HepG2 (cell line): ENCODE measurements around the gene ZNF414. TPM values are rescaled to one million over a fixed set of nuclear protein-coding genes. Genes with fewer than 3 reads are reported as not detected.

Experiments used
- CBFB ChIP-seq: sonication (generic); formaldehyde crosslinking; IDR thresholded peaks from 2 replicates; pipeline ENCODE4 v1.4.0; 2020; ENCODE audit warnings: missing genetic modification reagents
- FOSL2 ChIP-seq: sonication (generic); formaldehyde crosslinking; IDR thresholded peaks from 2 replicates; pipeline ENCODE4 v1.4.0; 2020; ENCODE audit warnings: missing genetic modification reagents
- GFI1 ChIP-seq: sonication (generic); formaldehyde crosslinking; IDR thresholded peaks from 2 replicates; pipeline ENCODE4 v1.5.0; 2020; ENCODE audit warnings: missing genetic modification reagents, mild to moderate bottlenecking, borderline replicate concordance
- HMG20B ChIP-seq: conservative IDR thresholded peaks from 2 replicates; pipeline ENCODE4 v1.6.1; 2016; ENCODE audit warnings: missing genetic modification reagents, missing compliant biosample characterization
- IRF2 ChIP-seq: IDR thresholded peaks from 2 replicates; pipeline ENCODE4 v1.6.1; 2018; ENCODE audit warnings: missing genetic modification reagents, missing compliant biosample characterization
- JUN ChIP-seq: sonication (generic); formaldehyde crosslinking; IDR thresholded peaks from 2 replicates; pipeline ENCODE4 v1.4.0; 2020; ENCODE audit warnings: mild to moderate bottlenecking, missing genetic modification reagents
- REXO4 ChIP-seq: sonication (generic); formaldehyde crosslinking; IDR thresholded peaks from 2 replicates; pipeline ENCODE4 v1.8.0; 2022; ENCODE audit warnings: missing genetic modification reagents, mild to moderate bottlenecking, borderline replicate concordance
- SYNCRIP ChIP-seq: fragments of 200-400 bp; formaldehyde crosslinking; IDR thresholded peaks from 2 replicates; pipeline ENCODE4 v1.6.1; 2018; ENCODE audit warnings: mild to moderate bottlenecking, low read depth, low read length; ENCODE audit not compliant: insufficient read depth
- TBL1XR1 ChIP-seq: fragments of 150-350 bp; IDR thresholded peaks from 2 replicates; pipeline ENCODE4 v1.6.1; 2014; ENCODE audit warnings: borderline replicate concordance, low read length; ENCODE audit not compliant: partially characterized antibody
- TCF12 ChIP-seq, 2 experiments: fragments of 450-650 bp in 1 of 2; sonication (generic) in 1 of 2; formaldehyde crosslinking in 1 of 2; IDR thresholded peaks; 2 replicates each; pipeline versions ENCODE4 v1.6.1 to v1.8.0; 2017 to 2022; ENCODE audit warnings: antibody characterized with exemption in 1 of 2, mild to moderate bottlenecking in 1 of 2, missing genetic modification reagents in 1 of 2, moderate library complexity in 1 of 2
- ZMYM4 ChIP-seq: sonication (generic); formaldehyde crosslinking; IDR thresholded peaks from 2 replicates; pipeline ENCODE4 v1.8.1; 2023; ENCODE audit warnings: mild to moderate bottlenecking, missing genetic modification reagents
- ZNF12 ChIP-seq: sonication (generic); formaldehyde crosslinking; IDR thresholded peaks from 2 replicates; pipeline ENCODE4 v1.5.0; 2020; ENCODE audit warnings: missing genetic modification reagents
- ZNF205 ChIP-seq: IDR thresholded peaks from 2 replicates; pipeline ENCODE4 v1.6.1; 2018; ENCODE audit warnings: missing biosample characterization, missing genetic modification reagents
- ZNF232 ChIP-seq: sonication (generic); formaldehyde crosslinking; IDR thresholded peaks from 2 replicates; pipeline ENCODE4 v1.4.0; 2020; ENCODE audit warnings: missing genetic modification reagents, borderline replicate concordance
- ZNF253 ChIP-seq: sonication (generic); formaldehyde crosslinking; IDR thresholded peaks from 2 replicates; pipeline ENCODE4 v1.8.0; 2022; ENCODE audit warnings: mild to moderate bottlenecking, missing genetic modification reagents, borderline replicate concordance
- ZNF333 ChIP-seq: sonication (generic); formaldehyde crosslinking; IDR thresholded peaks from 2 replicates; pipeline ENCODE4 v1.4.0; 2020; ENCODE audit warnings: mild to moderate bottlenecking, missing genetic modification reagents, borderline replicate concordance
- ZNF563 ChIP-seq: sonication (generic); formaldehyde crosslinking; IDR thresholded peaks from 2 replicates; pipeline ENCODE4 v1.8.0; 2022; ENCODE audit warnings: mild to moderate bottlenecking, moderate library complexity, missing genetic modification reagents
- ZNF777 ChIP-seq: sonication (generic); formaldehyde crosslinking; IDR thresholded peaks from 2 replicates; pipeline ENCODE4 v1.4.0; 2020; ENCODE audit warnings: missing genetic modification reagents
- ZNF83 ChIP-seq: sonication (generic); formaldehyde crosslinking; IDR thresholded peaks from 2 replicates; pipeline ENCODE4 v1.4.0; 2020; ENCODE audit warnings: missing genetic modification reagents, mild to moderate bottlenecking, borderline replicate concordance
- polyA plus RNA-seq, 8 experiments: library from polyadenylated mRNA; depleted of rRNA in 3 of 8; stranded (reverse) in 7 of 8; unstranded in 1 of 8; fragments of >200 nt; fragmentation: Illumina TruSeq in 4 of 8; extraction: Trizol in 4 of 8; gene quantifications; 2 replicates each; pipeline versions ENCODE4 v1.2.1 to v1.2.3, GENCODE V29; 2011 to 2016; ENCODE audit warnings: low read depth in 4 of 8, missing spikeins in 1 of 8, mixed read lengths in 1 of 8; ENCODE audit not compliant: insufficient read depth in 1 of 8
- total RNA-seq, 5 experiments: library from RNA; depleted of rRNA; stranded (reverse); fragments of >200 nt; fragmentation: Illumina TruSeq; extraction: Trizol; gene quantifications; 2 replicates each; pipeline ENCODE4 v1.2.3, GENCODE V29; 2016; ENCODE audit warnings: low read depth in 1 of 5
- TF ChIP-seq, protein P1 (sequence below): sonication (generic); formaldehyde crosslinking; IDR thresholded peaks from 2 replicates; pipeline ENCODE4 v1.5.1; 2020; ENCODE audit warnings: mild to moderate bottlenecking, missing genetic modification reagents
- TF ChIP-seq, protein P2 (sequence below): sonication (generic); formaldehyde crosslinking; IDR thresholded peaks from 2 replicates; pipeline ENCODE4 v1.4.0; 2020; ENCODE audit warnings: missing genetic modification reagents
- TF ChIP-seq, protein P3 (sequence below): sonication (generic); formaldehyde crosslinking; IDR thresholded peaks from 2 replicates; pipeline ENCODE4 v1.5.0; 2020; ENCODE audit warnings: mild to moderate bottlenecking, missing genetic modification reagents
- TF ChIP-seq, protein P4 (sequence below): IDR thresholded peaks from 2 replicates; pipeline ENCODE4 v1.6.1; 2012; ENCODE audit warnings: inconsistent platforms
- TF ChIP-seq, protein P5 (sequence below): IDR thresholded peaks from 2 replicates; pipeline ENCODE4 v1.6.1; 2018; ENCODE audit warnings: missing genetic modification reagents, mild to moderate bottlenecking, missing compliant biosample characterization

ZNF414 gene
- total and polyA plus RNA-seq, 2 of the 13 experiments (the other 11 are each of a cell fraction or from before 2014, with no cell fraction given), result 2.5 to 4.0 TPM

DNA sequence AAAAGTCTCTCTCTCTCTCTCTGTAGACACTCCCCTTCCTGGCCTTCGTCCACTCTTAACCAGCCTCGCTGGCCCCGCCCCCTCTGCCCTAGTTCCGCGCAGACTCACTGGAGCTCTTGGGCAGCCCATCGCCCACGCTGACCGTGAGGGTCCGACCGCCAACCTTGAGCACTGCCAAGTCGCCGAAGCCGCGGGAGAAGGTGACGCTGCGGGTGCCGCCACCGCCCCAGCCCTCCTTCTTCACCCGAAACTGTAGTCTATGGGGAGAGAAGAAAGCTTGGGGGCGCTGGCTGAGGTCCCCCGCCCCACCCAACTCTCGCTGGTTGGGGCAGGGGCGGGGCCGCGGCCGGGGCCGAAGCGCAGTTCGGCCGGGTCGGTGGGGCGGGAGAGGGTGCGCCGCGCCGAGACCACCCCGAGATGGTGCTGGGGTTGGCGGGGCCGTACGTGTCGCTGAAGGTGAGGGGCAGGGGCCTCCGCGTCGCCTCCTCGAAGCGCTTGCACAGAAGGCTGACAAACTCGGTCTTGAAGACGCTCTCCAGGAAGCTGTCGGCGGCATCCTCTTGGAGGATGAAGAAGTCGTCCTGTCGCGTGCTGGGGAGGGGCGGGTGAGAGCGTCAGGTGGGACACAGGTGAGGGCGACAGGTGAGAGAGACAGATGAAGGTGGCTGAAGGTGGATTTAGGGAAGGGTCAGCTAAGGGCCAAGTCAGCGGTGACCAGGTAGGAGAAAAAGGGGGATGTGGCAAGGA lies 12.6 kb upstream of the ZNF414 start (continued):
- TF ChIP-seq, protein P1, sequence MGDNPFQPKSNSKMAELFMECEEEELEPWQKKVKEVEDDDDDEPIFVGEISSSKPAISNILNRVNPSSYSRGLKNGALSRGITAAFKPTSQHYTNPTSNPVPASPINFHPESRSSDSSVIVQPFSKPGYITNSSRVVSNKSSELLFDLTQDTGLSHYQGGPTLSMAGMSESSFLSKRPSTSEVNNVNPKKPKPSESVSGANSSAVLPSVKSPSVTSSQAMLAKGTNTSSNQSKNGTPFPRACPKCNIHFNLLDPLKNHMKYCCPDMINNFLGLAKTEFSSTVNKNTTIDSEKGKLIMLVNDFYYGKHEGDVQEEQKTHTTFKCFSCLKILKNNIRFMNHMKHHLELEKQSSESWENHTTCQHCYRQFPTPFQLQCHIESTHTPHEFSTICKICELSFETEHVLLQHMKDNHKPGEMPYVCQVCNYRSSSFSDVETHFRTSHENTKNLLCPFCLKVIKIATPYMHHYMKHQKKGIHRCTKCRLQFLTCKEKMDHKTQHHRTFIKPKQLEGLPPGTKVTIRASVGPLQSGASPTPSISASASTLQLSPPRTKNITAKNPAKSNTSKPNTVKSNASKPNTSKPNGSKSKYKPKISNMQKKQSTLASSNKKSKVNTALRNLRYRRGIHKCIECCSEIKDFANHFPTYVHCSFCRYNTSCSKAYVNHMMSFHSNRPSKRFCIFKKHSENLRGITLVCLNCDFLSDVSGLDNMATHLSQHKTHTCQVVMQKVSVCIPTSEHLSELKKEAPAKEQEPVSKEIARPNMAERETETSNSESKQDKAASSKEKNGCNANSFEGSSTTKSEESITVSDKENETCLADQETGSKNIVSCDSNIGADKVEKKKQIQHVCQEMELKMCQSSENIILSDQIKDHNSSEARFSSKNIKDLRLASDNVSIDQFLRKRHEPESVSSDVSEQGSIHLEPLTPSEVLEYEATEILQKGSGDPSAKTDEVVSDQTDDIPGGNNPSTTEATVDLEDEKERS (CRISPR knock-in tag), result no peak
- TF ChIP-seq ZNF253 (CRISPR knock-in tag) (peak; percentile 21; the same call in 1 of the 2 replicates), HMG20B (CRISPR knock-in tag) (no peak), JUN (CRISPR knock-in tag) (no peak), ZNF205 (no peak), ZNF563 (no peak), CBFB (CRISPR knock-in tag) (no peak), FOSL2 (CRISPR knock-in tag) (no peak), GFI1 (no peak), SYNCRIP (no peak), ZNF83 (CRISPR knock-in tag) (no peak), ZMYM4 (CRISPR knock-in tag) (peak; percentile 26; the same call in 1 of the 2 replicates), TCF12 (IDR thresholded peaks at IDR 0.05) (no peak), TCF12 (CRISPR knock-in tag; IDR thresholded peaks at IDR 0.05) (no peak), ZNF12 (CRISPR knock-in tag) (no peak), ZNF333 (CRISPR knock-in tag) (no peak), REXO4 (CRISPR knock-in tag) (no peak), IRF2 (no peak), ZNF777 (CRISPR knock-in tag) (no peak), TBL1XR1 (no peak), ZNF232 (CRISPR knock-in tag) (peak; percentile 45)
- TF ChIP-seq, protein P2, sequence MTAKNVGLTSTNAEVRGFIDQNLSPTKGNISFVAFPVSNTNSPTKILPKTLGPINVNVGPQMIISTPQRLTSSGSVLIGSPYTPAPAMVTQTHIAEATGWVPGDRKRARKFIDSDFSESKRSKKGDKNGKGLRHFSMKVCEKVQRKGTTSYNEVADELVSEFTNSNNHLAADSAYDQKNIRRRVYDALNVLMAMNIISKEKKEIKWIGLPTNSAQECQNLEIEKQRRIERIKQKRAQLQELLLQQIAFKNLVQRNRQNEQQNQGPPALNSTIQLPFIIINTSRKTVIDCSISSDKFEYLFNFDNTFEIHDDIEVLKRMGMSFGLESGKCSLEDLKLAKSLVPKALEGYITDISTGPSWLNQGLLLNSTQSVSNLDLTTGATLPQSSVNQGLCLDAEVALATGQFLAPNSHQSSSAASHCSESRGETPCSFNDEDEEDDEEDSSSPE, result no peak
- TF ChIP-seq, protein P3, sequence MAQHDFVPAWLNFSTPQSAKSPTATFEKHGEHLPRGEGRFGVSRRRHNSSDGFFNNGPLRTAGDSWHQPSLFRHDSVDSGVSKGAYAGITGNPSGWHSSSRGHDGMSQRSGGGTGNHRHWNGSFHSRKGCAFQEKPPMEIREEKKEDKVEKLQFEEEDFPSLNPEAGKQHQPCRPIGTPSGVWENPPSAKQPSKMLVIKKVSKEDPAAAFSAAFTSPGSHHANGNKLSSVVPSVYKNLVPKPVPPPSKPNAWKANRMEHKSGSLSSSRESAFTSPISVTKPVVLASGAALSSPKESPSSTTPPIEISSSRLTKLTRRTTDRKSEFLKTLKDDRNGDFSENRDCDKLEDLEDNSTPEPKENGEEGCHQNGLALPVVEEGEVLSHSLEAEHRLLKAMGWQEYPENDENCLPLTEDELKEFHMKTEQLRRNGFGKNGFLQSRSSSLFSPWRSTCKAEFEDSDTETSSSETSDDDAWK (CRISPR knock-in tag), result no peak
- TF ChIP-seq, protein P4, sequence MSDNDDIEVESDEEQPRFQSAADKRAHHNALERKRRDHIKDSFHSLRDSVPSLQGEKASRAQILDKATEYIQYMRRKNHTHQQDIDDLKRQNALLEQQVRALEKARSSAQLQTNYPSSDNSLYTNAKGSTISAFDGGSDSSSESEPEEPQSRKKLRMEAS, result peak; percentile 60; the same call in 1 of the 2 replicates
- TF ChIP-seq, protein P5, sequence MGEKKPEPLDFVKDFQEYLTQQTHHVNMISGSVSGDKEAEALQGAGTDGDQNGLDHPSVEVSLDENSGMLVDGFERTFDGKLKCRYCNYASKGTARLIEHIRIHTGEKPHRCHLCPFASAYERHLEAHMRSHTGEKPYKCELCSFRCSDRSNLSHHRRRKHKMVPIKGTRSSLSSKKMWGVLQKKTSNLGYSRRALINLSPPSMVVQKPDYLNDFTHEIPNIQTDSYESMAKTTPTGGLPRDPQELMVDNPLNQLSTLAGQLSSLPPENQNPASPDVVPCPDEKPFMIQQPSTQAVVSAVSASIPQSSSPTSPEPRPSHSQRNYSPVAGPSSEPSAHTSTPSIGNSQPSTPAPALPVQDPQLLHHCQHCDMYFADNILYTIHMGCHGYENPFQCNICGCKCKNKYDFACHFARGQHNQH (CRISPR knock-in tag), result no peak
